Calu3 (cell line): ENCODE data around the gene PLOD2. TPM values are rescaled to one million over a fixed set of nuclear protein-coding genes. Genes with fewer than 3 reads are reported as not detected.
"Not testable (repeated sequence)": the region's sequence is repeated elsewhere in the genome, so short reads cannot be mapped to it uniquely, and the experiment has no call there.

Experiments used
- BruUV-seq: library from RNA; stranded (reverse); fragments of 400-500 nt; replicated peaks from 2 replicates; lab custom pipeline; 2021; lab: Mats Ljungman, UMichigan
- CTCF ChIA-PET: fragments of 300-600 bp; sonication (Branson Sonifier 250); formaldehyde crosslinking; loops from one replicate; lab custom pipeline; 2022; ENCODE audit warnings: antibody characterized with exemption; lab: Charles Lee
- DNase-seq: peaks from one replicate; pipeline ENCODE4 v3.0.0; 2022
- H3K27ac Mint-ChIP-seq: one replicate; pipeline ENCODE4 v1.8.0; 2022; ENCODE audit warnings: mixed read lengths; ENCODE audit not compliant: unreplicated experiment
- H3K27me3 Mint-ChIP-seq: one replicate; pipeline ENCODE4 v1.8.0; 2022; ENCODE audit warnings: mixed read lengths; ENCODE audit not compliant: unreplicated experiment
- H3K36me3 Mint-ChIP-seq: one replicate; pipeline ENCODE4 v1.8.0; 2022; ENCODE audit warnings: mild to moderate bottlenecking, moderate library complexity, mixed read lengths; ENCODE audit not compliant: insufficient read depth, unreplicated experiment
- H3K4me1 Mint-ChIP-seq: one replicate; pipeline ENCODE4 v1.8.0; 2022; ENCODE audit warnings: mild to moderate bottlenecking, low read depth, mixed read lengths; ENCODE audit not compliant: unreplicated experiment
- H3K4me3 Mint-ChIP-seq: one replicate; pipeline ENCODE4 v1.8.0; 2022; ENCODE audit warnings: mild to moderate bottlenecking, low read depth, moderate library complexity, mixed read lengths; ENCODE audit not compliant: unreplicated experiment
- H3K9me3 Mint-ChIP-seq: one replicate; pipeline ENCODE4 v1.8.0; 2022; ENCODE audit warnings: low read depth, mixed read lengths; ENCODE audit not compliant: unreplicated experiment
- intact Hi-C: fragments of 100-400 bp; cut with micrococcal nuclease; formaldehyde crosslinking; loops from one replicate; pipeline ENCODE4 v1.10.0; 2022; ENCODE audit not compliant: unreplicated experiment
- total RNA-seq: library from RNA; stranded (reverse); gene quantifications from 2 replicates; pipeline ENCODE4 v1.2.3, GENCODE V29; 2022
- TF ChIP-seq, protein P1 (sequence below): fragments of 200-600 bp; IDR thresholded peaks from one replicate; pipeline ENCODE4 v1.8.0; 2022; ENCODE audit warnings: antibody characterized with exemption; ENCODE audit not compliant: unreplicated experiment

Gene PLOD2
- total RNA-seq, 1 experiment from 2014 or later: 123 TPM

DNA sequence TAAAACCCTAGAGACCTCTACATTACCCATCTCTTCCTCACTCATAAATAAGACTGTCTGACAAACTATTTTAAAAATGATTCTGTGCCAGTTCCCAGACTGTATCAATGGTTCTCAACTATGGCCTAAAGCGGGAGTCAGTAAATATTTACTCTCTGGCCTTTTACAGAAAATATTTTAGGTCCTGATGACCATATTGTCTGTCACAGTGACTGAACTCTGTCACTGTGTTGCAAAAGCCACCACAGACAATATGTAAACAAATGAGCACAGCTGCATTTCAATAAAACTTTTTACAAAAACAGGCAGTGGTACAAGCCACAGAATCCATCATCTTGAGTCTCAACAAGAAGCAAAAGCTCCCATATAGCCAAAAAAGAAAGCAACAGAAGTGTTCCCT, 45.4 kb downstream of the PLOD2 start:
- H3K27me3 Mint-ChIP-seq: no peaks in the 10 kb centered on the region
- H3K4me1 Mint-ChIP-seq: peaks cover 17% of the 10 kb centered on the region
- TF ChIP-seq, protein P1, sequence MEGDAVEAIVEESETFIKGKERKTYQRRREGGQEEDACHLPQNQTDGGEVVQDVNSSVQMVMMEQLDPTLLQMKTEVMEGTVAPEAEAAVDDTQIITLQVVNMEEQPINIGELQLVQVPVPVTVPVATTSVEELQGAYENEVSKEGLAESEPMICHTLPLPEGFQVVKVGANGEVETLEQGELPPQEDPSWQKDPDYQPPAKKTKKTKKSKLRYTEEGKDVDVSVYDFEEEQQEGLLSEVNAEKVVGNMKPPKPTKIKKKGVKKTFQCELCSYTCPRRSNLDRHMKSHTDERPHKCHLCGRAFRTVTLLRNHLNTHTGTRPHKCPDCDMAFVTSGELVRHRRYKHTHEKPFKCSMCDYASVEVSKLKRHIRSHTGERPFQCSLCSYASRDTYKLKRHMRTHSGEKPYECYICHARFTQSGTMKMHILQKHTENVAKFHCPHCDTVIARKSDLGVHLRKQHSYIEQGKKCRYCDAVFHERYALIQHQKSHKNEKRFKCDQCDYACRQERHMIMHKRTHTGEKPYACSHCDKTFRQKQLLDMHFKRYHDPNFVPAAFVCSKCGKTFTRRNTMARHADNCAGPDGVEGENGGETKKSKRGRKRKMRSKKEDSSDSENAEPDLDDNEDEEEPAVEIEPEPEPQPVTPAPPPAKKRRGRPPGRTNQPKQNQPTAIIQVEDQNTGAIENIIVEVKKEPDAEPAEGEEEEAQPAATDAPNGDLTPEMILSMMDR: no peak
- H3K36me3 Mint-ChIP-seq: peaks cover 13% of the 10 kb centered on the region
- BruUV-seq: no TSS peak
- H3K4me3 Mint-ChIP-seq: no peak overlapping the region
- DNase-seq: no peak
- CTCF ChIA-PET: interaction anchor here (0.9 kb wide), 1 partner anchor 41 kb away, joined by 3 read pairs; no protein-coding TSS in a partner anchor
- no peak overlapping the region for H3K27ac Mint-ChIP-seq
- no peaks in the 10 kb centered on the region for H3K9me3 Mint-ChIP-seq
- intact Hi-C loops: no loop called here

DNA sequence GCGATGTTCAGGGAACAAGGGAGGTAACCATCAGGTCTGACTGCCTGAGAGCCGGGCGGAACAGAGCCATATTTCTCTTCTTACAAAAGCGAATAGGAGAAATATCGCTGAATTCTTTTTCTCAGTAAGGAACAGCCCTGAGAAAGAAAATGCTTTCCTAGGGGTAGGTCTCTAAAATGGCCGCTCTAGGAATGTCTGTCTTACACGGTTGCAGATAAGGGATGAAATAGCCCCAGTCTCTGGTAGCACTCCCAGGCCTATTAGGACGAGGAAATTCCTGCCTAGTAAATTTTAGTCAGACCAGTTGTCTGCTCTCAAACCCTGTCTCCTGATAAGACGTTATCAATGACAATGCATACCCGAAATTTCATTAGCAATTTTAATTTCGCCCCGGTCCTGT, 47.2 kb downstream of the PLOD2 start:
- H3K4me3 Mint-ChIP-seq, H3K27me3 Mint-ChIP-seq, intact Hi-C loops, CTCF ChIA-PET, H3K36me3 Mint-ChIP-seq, BruUV-seq, H3K9me3 Mint-ChIP-seq, DNase-seq, H3K27ac Mint-ChIP-seq: not testable (repeated sequence)
- H3K4me1 Mint-ChIP-seq: peaks cover 17% of the 10 kb centered on the region

DNA sequence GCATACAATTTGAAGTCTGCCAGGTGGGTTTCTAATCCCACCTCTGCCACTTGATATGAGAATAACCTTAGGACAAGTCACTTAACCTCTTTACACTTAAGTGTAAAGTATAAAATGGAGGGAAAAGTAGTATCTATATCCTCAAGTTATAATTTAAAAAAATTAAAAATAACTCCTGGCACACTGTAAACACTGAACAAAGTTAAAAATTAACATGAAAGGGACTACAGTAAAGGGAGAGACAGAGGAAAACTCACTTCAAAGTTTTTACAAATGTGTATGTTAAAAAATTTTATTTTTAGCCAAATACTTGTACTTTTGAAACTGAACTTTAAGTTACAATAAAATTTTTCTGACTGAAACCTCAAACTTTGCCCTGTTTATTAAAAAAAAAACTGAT, 49.6 kb downstream of the PLOD2 start:
- H3K27ac Mint-ChIP-seq: no peak overlapping the region
- BruUV-seq: no TSS peak
- no peak overlapping the region for H3K4me3 Mint-ChIP-seq
- CTCF ChIA-PET: no interaction called here
- peaks cover 16% of the 10 kb centered on the region for H3K36me3 Mint-ChIP-seq
- no peak for DNase-seq
- intact Hi-C loops: no loop called here
- H3K9me3 Mint-ChIP-seq: no peaks in the 10 kb centered on the region
- TF ChIP-seq, protein P1: no peak
- peaks cover 17% of the 10 kb centered on the region for H3K4me1 Mint-ChIP-seq
- no peaks in the 10 kb centered on the region for H3K27me3 Mint-ChIP-seq

DNA sequence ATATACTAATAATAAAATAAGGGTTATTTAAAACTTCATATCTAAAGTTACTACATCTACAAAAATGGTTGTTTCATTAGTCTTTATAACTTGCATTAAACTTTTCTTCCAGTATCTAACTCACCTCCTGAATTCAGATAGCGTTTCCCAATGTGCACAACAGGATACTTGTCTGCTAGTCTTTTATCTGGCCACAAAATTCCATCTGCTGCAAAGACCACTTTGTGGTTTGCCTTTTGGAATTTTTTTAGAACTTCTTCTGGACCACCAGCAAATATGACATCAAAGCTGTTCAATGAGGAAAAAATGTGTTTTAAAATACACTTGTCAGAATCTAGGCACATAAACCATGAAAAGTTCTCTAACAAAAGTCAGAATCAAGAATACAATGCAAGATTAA, 50.8 kb downstream of the PLOD2 start:
- Mint-ChIP-seq H3K9me3 (no peaks in the 10 kb centered on the region), H3K4me3 (no peak overlapping the region), H3K36me3 (peaks cover 16% of the 10 kb centered on the region), H3K27me3 (no peaks in the 10 kb centered on the region), H3K27ac (no peak overlapping the region), H3K4me1 (peaks cover 8% of the 10 kb centered on the region)
- DNase-seq: no peak
- TF ChIP-seq, protein P1: no peak
- intact Hi-C loops: no loop called here
- CTCF ChIA-PET: no interaction called here
- no TSS peak for BruUV-seq

DNA sequence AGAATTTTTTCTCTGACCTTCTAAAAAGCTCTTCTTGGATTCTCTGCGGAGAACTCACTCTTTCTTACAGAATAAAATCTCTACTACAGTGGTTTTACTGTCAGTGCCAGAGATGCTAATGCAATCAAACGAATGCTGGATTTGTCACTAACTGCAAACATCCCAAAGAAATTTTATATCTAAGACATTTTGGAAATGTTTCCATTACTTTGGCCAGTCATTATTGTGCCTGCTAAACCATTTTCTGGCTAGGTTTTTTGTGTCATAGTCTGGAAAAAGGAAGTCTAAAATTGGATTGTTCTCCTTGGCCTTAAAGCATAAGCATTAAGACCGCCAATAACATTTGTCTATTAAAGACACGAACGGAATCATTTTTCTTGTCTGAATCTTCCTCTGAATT, 54.0 kb downstream of the PLOD2 start:
- no peak overlapping the region for H3K4me3 Mint-ChIP-seq
- no peaks in the 10 kb centered on the region for H3K9me3 Mint-ChIP-seq
- CTCF ChIA-PET: no interaction called here
- intact Hi-C loops: no loop called here
- no peaks in the 10 kb centered on the region for H3K27me3 Mint-ChIP-seq
- DNase-seq: no peak
- TF ChIP-seq, protein P1: no peak
- peaks cover 25% of the 10 kb centered on the region for H3K36me3 Mint-ChIP-seq
- no TSS peak for BruUV-seq
- no peak overlapping the region for H3K27ac Mint-ChIP-seq
- H3K4me1 Mint-ChIP-seq: peaks cover 5% of the 10 kb centered on the region
